DOHH2 (cell line): ENCODE data around the gene PEX3.

Source experiments
- H3F3A ChIP-seq: fragments of 200-600 bp; sonication (generic), shearing (Covaris generic); 2 replicates; pipeline ENCODE4 v1.6.0; 2016; ENCODE audit warnings: antibody characterized with exemption, mild to moderate bottlenecking; ENCODE audit not compliant: control insufficient read depth, insufficient read depth
- H3K27ac ChIP-seq: fragments of 200-600 bp; sonication (generic); 2 replicates; pipeline ENCODE4 v1.5.1; 2014; ENCODE audit warnings: low read depth, mild to moderate bottlenecking, low read length, moderate library complexity
- H3K27me3 ChIP-seq: fragments of 200-600 bp; sonication (generic); 2 replicates; pipeline ENCODE4 v1.6.1; 2014; ENCODE audit warnings: mild to moderate bottlenecking, low read length, mixed read lengths; ENCODE audit not compliant: control insufficient read depth
- H3K36me3 ChIP-seq: fragments of 200-600 bp; sonication (generic); 2 replicates; pipeline ENCODE4 v1.6.1; 2014; ENCODE audit warnings: mild to moderate bottlenecking, low read length, moderate library complexity, mixed read lengths; ENCODE audit not compliant: control insufficient read depth
- H3K4me1 ChIP-seq: fragments of 200-600 bp; sonication (generic); 2 replicates; pipeline ENCODE4 v1.6.1; 2014; ENCODE audit warnings: mild to moderate bottlenecking, low read length, mixed read lengths; ENCODE audit not compliant: control insufficient read depth
- H3K4me2 ChIP-seq: fragments of 200-600 bp; sonication (generic); 2 replicates; pipeline ENCODE4 v1.6.0; 2014; ENCODE audit warnings: mild to moderate bottlenecking, low read length, moderate library complexity
- H3K4me3 ChIP-seq: fragments of 200-600 bp; sonication (generic); 2 replicates; pipeline ENCODE4 v1.5.1; 2014; ENCODE audit warnings: mild to moderate bottlenecking, low read length, mixed read lengths
- H3K79me2 ChIP-seq: fragments of 200-600 bp; sonication (generic); 2 replicates; pipeline ENCODE4 v1.6.1; 2014; ENCODE audit warnings: mild to moderate bottlenecking, low read length, mixed read lengths; ENCODE audit not compliant: control insufficient read depth
- H3K9me2 ChIP-seq: fragments of 200-600 bp; sonication (generic); replicated peaks from 2 replicates; pipeline ENCODE4 v1.6.1; 2014; ENCODE audit warnings: mild to moderate bottlenecking, low read length, mixed read lengths; ENCODE audit not compliant: control insufficient read depth
- H3K9me3 ChIP-seq: fragments of 200-600 bp; sonication (generic); 2 replicates; pipeline ENCODE4 v1.6.1; 2014; ENCODE audit warnings: antibody characterized with exemption, low read length, mixed read lengths; ENCODE audit not compliant: control insufficient read depth, insufficient read depth
- H4K20me1 ChIP-seq: fragments of 200-600 bp; sonication (generic); 2 replicates; pipeline ENCODE4 v1.6.0; 2014; ENCODE audit warnings: low read depth, mild to moderate bottlenecking, antibody characterized with exemption, low read length, moderate library complexity; ENCODE audit not compliant: control insufficient read depth, insufficient read depth
- EZH2phosphoT487 ChIP-seq: fragments of 200-600 bp; sonication (generic); IDR thresholded peaks from 2 replicates; pipeline ENCODE4 v1.6.1; 2017; ENCODE audit warnings: borderline replicate concordance, mild to moderate bottlenecking, antibody characterized with exemption, low read length, moderate library complexity, mixed read lengths
- TF ChIP-seq, protein P1 (sequence below): fragments of 200-600 bp; sonication (generic); IDR thresholded peaks from one replicate; pipeline ENCODE4 v1.5.1; 2014; ENCODE audit warnings: antibody characterized with exemption, mild to moderate bottlenecking, low read depth, low read length; ENCODE audit not compliant: poor library complexity, severe bottlenecking

The PEX3 gene

DNA sequence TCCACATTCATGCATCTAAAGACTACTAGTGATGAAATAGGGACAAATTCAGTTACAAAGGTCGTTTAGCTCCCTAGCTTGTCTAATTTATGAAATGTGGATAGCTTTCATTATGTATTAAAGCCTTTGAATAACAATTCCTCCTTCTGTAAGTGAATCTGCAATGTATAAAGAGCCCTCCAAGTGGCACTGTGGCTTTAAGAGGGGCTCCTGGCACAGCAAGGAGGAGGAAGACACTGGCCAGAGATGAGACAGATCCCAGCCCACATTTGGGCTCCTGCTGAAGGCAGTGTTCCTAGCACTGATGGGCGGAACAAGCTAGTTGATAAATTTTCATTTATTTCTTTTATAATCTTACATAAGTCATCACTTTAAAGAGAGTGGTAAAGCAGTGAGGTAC lies 78.5 kb downstream of the PEX3 start:
- no peaks in the 10 kb centered on the region for H3K9me3 ChIP-seq
- H3K27ac ChIP-seq: no peak overlapping the region
- H3K4me3 ChIP-seq: no peak overlapping the region
- no peak overlapping the region for H3K4me2 ChIP-seq
- H3F3A ChIP-seq: peaks cover 2% of the 10 kb centered on the region; the same call in 1 of the 2 replicates
- no peaks in the 10 kb centered on the region for H3K79me2 ChIP-seq
- no peaks in the 10 kb centered on the region for H3K36me3 ChIP-seq
- peaks cover 7% of the 10 kb centered on the region for H3K4me1 ChIP-seq
- peaks cover 4% of the 10 kb centered on the region; the same call in 1 of the 2 replicates for H3K27me3 ChIP-seq
- H4K20me1 ChIP-seq: no peaks in the 10 kb centered on the region
- TF ChIP-seq, protein P1, sequence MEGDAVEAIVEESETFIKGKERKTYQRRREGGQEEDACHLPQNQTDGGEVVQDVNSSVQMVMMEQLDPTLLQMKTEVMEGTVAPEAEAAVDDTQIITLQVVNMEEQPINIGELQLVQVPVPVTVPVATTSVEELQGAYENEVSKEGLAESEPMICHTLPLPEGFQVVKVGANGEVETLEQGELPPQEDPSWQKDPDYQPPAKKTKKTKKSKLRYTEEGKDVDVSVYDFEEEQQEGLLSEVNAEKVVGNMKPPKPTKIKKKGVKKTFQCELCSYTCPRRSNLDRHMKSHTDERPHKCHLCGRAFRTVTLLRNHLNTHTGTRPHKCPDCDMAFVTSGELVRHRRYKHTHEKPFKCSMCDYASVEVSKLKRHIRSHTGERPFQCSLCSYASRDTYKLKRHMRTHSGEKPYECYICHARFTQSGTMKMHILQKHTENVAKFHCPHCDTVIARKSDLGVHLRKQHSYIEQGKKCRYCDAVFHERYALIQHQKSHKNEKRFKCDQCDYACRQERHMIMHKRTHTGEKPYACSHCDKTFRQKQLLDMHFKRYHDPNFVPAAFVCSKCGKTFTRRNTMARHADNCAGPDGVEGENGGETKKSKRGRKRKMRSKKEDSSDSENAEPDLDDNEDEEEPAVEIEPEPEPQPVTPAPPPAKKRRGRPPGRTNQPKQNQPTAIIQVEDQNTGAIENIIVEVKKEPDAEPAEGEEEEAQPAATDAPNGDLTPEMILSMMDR: no peak
- no peak for TF ChIP-seq EZH2phosphoT487
- no peaks in the 10 kb centered on the region for H3K9me2 ChIP-seq

DNA sequence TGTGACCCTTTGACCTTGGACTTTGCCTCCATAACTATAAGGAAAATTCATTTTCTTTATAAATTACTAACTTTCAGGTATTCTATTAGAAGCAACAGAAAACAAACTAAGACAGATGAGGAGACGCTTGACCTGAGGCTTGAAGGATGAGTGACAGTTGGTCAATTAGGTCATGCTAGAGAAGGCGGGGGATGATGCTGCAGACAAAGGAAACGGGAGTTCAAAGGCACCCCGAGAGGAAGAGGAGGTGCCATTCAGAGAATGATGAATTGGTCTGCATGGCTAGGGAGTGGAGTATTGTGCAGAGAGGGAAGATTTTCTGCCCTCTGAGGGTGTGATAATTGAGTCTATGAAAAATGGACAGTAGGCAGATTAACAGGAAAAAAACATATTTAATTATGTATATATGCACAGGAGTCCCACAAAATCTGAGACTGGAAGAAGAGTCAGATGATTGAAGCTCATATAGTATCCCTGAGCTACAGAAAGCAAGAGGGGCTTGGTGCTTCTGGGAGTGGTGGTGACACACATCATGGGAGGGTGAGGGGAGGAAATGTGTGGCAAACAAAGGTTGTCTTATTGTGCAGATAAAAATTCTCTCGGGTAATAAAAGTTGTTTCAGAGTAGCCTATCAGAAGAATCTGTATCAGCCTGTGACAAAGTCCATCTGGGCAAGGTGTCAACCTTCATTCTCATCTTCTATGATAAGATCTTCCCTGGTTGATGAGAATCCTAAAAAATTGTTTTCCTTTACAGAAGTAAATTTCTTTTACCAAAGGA lies 81.3 kb downstream of the PEX3 start:
- Histone ChIP-seq H3K4me1 (peaks cover 23% of the 10 kb centered on the region), H3K27me3 (peaks cover 13% of the 10 kb centered on the region), H3K4me3 (no peak overlapping the region), H3F3A (peaks cover 2% of the 10 kb centered on the region; the same call in 1 of the 2 replicates), H3K27ac (no peak overlapping the region), H3K9me3 (no peaks in the 10 kb centered on the region), H3K36me3 (no peaks in the 10 kb centered on the region), H4K20me1 (no peaks in the 10 kb centered on the region), H3K79me2 (no peaks in the 10 kb centered on the region), H3K9me2 (no peaks in the 10 kb centered on the region), H3K4me2 (no peak overlapping the region)
- no peak for TF ChIP-seq EZH2phosphoT487
- TF ChIP-seq, protein P1: no peak

DNA sequence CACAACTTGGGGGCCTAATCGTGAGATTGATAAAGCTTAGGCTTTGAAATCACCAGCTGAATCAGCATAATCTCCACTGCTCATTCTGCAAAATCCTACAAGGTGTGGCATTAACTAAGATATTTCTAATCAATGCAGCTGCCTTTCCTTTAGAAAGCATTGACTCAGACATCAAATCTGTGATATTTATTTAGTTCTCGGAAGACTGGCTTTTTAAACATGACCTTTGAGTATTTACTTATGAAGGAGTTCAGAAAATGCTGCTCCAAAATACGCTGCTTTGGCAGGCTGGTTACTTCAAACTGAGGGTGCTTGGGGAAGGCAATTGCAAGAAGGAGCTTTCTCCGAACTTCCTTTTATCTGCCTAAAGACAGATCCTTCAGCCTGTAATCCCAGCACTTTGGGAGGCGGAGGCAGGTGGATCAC lies 84.6 kb downstream of the PEX3 start:
- TF ChIP-seq, protein P1: no peak
- no peak for TF ChIP-seq EZH2phosphoT487
- no peak overlapping the region for H3K27ac ChIP-seq
- H3K4me3 ChIP-seq: no peak overlapping the region
- H3K4me2 ChIP-seq: no peak overlapping the region
- H3K4me1 ChIP-seq: peaks cover 19% of the 10 kb centered on the region
- H3K9me3 ChIP-seq: no peaks in the 10 kb centered on the region
- H3K36me3 ChIP-seq: no peaks in the 10 kb centered on the region
- no peaks in the 10 kb centered on the region for H3F3A ChIP-seq
- H4K20me1 ChIP-seq: no peaks in the 10 kb centered on the region
- peaks cover 37% of the 10 kb centered on the region for H3K27me3 ChIP-seq
- H3K9me2 ChIP-seq: no peaks in the 10 kb centered on the region
- H3K79me2 ChIP-seq: no peaks in the 10 kb centered on the region
